ENCODE data around the gene KRTAP5-1.

The KRTAP5-1 gene

GRCh38 chr11:1541474-1542204 lies 43.4 kb downstream of the KRTAP5-1 start:
- no peak for TF ChIP-seq CTCF (IDR thresholded peaks at IDR 0.05; ENCODE audit: low read depth, low read length)
- DNase-seq (ENCODE audit: extremely low read depth, low read depth) = no peak

GRCh38 chr11:1540074-1540473 lies 45.0 kb downstream of the KRTAP5-1 start:
- no peak for TF ChIP-seq CTCF (IDR thresholded peaks at IDR 0.05; ENCODE audit: low read depth, low read length)
- no peak for DNase-seq (ENCODE audit: extremely low read depth, low read depth)

GRCh38 chr11:1538153-1538552 lies 46.9 kb downstream of the KRTAP5-1 start:
- DNase-seq (ENCODE audit: extremely low read depth, low read depth) = no peak
- no peak for TF ChIP-seq CTCF (IDR thresholded peaks at IDR 0.05; ENCODE audit: low read depth, low read length)

GRCh38 chr11:1536065-1536843 lies 48.8 kb downstream of the KRTAP5-1 start:
- no peak for DNase-seq (ENCODE audit: extremely low read depth, low read depth)
- no peak for TF ChIP-seq CTCF (IDR thresholded peaks at IDR 0.05; ENCODE audit: low read depth, low read length)

- DNase-seq (ENCODE audit: extremely low read depth, low read depth) = no peak
- TF ChIP-seq CTCF (IDR thresholded peaks at IDR 0.05; ENCODE audit: low read depth, low read length) = no peak
These were observed 50.4 kb downstream of the KRTAP5-1 start for GRCh38 chr11:1534682-1535081.
